Measurements from ENCODE around the gene TMEM109.

Gene TMEM109

DNA sequence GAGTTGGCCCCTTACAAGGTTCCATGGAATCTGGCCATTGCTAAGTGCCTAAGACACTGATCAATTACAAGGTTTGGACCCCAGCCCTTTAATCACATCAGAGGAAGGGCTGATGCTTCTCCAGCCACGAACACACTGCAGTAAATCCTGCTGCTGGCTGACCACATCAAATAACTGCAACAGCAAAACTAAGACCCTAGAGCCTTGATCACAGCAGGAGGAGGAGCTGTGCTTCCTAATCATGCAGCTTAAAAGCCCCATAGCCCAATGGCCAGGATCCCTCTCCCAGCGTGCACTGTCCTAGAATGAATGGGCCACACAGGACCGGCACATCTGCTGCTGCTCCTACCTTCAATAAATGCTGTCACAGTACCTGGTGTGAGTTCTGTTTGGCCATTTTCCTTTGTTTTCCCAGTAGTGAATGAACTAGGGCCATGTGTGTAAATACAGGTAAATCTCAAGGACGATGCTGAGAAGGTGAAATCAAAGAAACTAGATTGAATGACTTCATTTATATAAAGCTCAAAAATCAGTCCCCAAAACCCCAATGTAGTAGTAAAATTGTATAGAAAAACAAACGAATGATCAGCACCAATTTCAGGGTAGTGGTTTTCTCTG is 33.9 kb upstream of the TMEM109 start:
- peaks cover 3% of the 10 kb centered on the region for H3K36me3 ChIP-seq (ENCODE audit: control insufficient read depth, insufficient read depth, low read length)
- WGBS, 2 experiments, result 88 to 90% methylated on average over 4 of the region's 5 CpGs
- no peaks in the 10 kb centered on the region for H3K9me3 ChIP-seq (ENCODE audit: control insufficient read depth, low read length)
- no peaks in the 10 kb centered on the region for H3K4me1 ChIP-seq (ENCODE audit: control insufficient read depth, insufficient read depth, low read length)
- no peak overlapping the region for H3K27ac ChIP-seq (ENCODE audit: insufficient read depth, low read depth, low read length, poor library complexity, severe bottlenecking)
- H3K4me3 ChIP-seq (ENCODE audit: insufficient read depth, low read depth, low read length), result no peak overlapping the region
- H3K27me3 ChIP-seq (ENCODE audit: control insufficient read depth, insufficient read depth, low read length, poor library complexity, severe bottlenecking), result no peaks in the 10 kb centered on the region

- Histone ChIP-seq H3K27me3 (ENCODE audit: control insufficient read depth, insufficient read depth, low read length, poor library complexity, severe bottlenecking) (no peaks in the 10 kb centered on the region), H3K4me3 (ENCODE audit: insufficient read depth, low read depth, low read length) (no peak overlapping the region), H3K36me3 (ENCODE audit: control insufficient read depth, insufficient read depth, low read length) (peaks cover 3% of the 10 kb centered on the region), H3K4me1 (ENCODE audit: control insufficient read depth, insufficient read depth, low read length) (no peaks in the 10 kb centered on the region), H3K9me3 (ENCODE audit: control insufficient read depth, low read length) (no peaks in the 10 kb centered on the region), H3K27ac (ENCODE audit: insufficient read depth, low read depth, low read length, poor library complexity, severe bottlenecking) (no peak overlapping the region)
- 93 to 96% methylated on average over 8 of the region's 8 CpGs for whole genome bisulfite sequencing, 2 experiments
These were observed 33.2 kb upstream of the TMEM109 start for GRCh38 chr11:60880643-60881282.

GRCh38 chr11:60887556-60887955 is 26.4 kb upstream of the TMEM109 start:
- Histone ChIP-seq H3K27ac (ENCODE audit: insufficient read depth, low read depth, low read length, poor library complexity, severe bottlenecking) (no peak overlapping the region), H3K4me3 (ENCODE audit: insufficient read depth, low read depth, low read length) (no peak overlapping the region), H3K36me3 (ENCODE audit: control insufficient read depth, insufficient read depth, low read length) (no peaks in the 10 kb centered on the region), H3K9me3 (ENCODE audit: control insufficient read depth, low read length) (no peaks in the 10 kb centered on the region), H3K27me3 (ENCODE audit: control insufficient read depth, insufficient read depth, low read length, poor library complexity, severe bottlenecking) (no peaks in the 10 kb centered on the region), H3K4me1 (ENCODE audit: control insufficient read depth, insufficient read depth, low read length) (no peaks in the 10 kb centered on the region)
- WGBS, 2 experiments, result 67 to 70% methylated on average over 5 of the region's 5 CpGs

GRCh38 chr11:60889869-60890311 is 24.1 kb upstream of the TMEM109 start:
- no peak overlapping the region for H3K4me3 ChIP-seq (ENCODE audit: insufficient read depth, low read depth, low read length)
- H3K36me3 ChIP-seq (ENCODE audit: control insufficient read depth, insufficient read depth, low read length), result no peaks in the 10 kb centered on the region
- no peaks in the 10 kb centered on the region for H3K4me1 ChIP-seq (ENCODE audit: control insufficient read depth, insufficient read depth, low read length)
- no peaks in the 10 kb centered on the region for H3K27me3 ChIP-seq (ENCODE audit: control insufficient read depth, insufficient read depth, low read length, poor library complexity, severe bottlenecking)
- 83 to 85% methylated on average over 6 of the region's 6 CpGs for WGBS, 2 experiments
- no peak overlapping the region for H3K27ac ChIP-seq (ENCODE audit: insufficient read depth, low read depth, low read length, poor library complexity, severe bottlenecking)
- no peaks in the 10 kb centered on the region for H3K9me3 ChIP-seq (ENCODE audit: control insufficient read depth, low read length)

GRCh38 chr11:60890696-60891095 is 23.3 kb upstream of the TMEM109 start:
- Histone ChIP-seq H3K36me3 (ENCODE audit: control insufficient read depth, insufficient read depth, low read length) (no peaks in the 10 kb centered on the region), H3K4me1 (ENCODE audit: control insufficient read depth, insufficient read depth, low read length) (no peaks in the 10 kb centered on the region), H3K4me3 (ENCODE audit: insufficient read depth, low read depth, low read length) (no peak overlapping the region), H3K9me3 (ENCODE audit: control insufficient read depth, low read length) (no peaks in the 10 kb centered on the region), H3K27ac (ENCODE audit: insufficient read depth, low read depth, low read length, poor library complexity, severe bottlenecking) (no peak overlapping the region), H3K27me3 (ENCODE audit: control insufficient read depth, insufficient read depth, low read length, poor library complexity, severe bottlenecking) (no peaks in the 10 kb centered on the region)
- WGBS, 2 experiments, result 96 to 97% methylated on average over 4 to 5 of the region's 5 CpGs

- H3K4me1 ChIP-seq (ENCODE audit: control insufficient read depth, insufficient read depth, low read length), result no peaks in the 10 kb centered on the region
- no peak overlapping the region for H3K27ac ChIP-seq (ENCODE audit: insufficient read depth, low read depth, low read length, poor library complexity, severe bottlenecking)
- no peaks in the 10 kb centered on the region for H3K9me3 ChIP-seq (ENCODE audit: control insufficient read depth, low read length)
- 93 to 98% methylated on average over 7 of the region's 7 CpGs for WGBS, 2 experiments
- H3K27me3 ChIP-seq (ENCODE audit: control insufficient read depth, insufficient read depth, low read length, poor library complexity, severe bottlenecking), result no peaks in the 10 kb centered on the region
- H3K4me3 ChIP-seq (ENCODE audit: insufficient read depth, low read depth, low read length), result no peak overlapping the region
- peaks cover 3% of the 10 kb centered on the region for H3K36me3 ChIP-seq (ENCODE audit: control insufficient read depth, insufficient read depth, low read length)
These were observed 22.7 kb upstream of the TMEM109 start for GRCh38 chr11:60891103-60891741.

DNA sequence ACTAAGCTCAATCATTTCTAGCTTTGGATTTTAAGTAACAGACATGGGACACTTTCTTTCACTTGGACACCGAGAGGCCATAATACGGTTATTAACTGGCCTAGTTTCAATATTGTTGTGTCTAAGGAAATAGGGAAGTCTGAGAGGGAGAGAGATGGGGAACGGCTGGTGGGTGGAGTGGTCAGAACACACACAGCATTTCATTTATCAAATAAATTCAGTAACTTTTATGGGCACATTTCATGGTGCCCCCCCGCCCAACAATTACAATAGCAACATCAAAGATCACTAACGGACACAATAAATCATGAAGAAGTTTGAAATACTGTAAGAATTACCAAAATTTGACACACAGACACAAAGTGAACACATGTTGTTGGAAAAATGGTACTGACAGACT is 18.3 kb upstream of the TMEM109 start:
- no peak overlapping the region for H3K27ac ChIP-seq (ENCODE audit: insufficient read depth, low read depth, low read length, poor library complexity, severe bottlenecking)
- no peaks in the 10 kb centered on the region for H3K4me1 ChIP-seq (ENCODE audit: control insufficient read depth, insufficient read depth, low read length)
- 88 to 100% methylated on average over 4 to 5 of the region's 5 CpGs for WGBS, 2 experiments
- H3K36me3 ChIP-seq (ENCODE audit: control insufficient read depth, insufficient read depth, low read length), result peaks cover 30% of the 10 kb centered on the region
- H3K9me3 ChIP-seq (ENCODE audit: control insufficient read depth, low read length), result no peaks in the 10 kb centered on the region
- H3K27me3 ChIP-seq (ENCODE audit: control insufficient read depth, insufficient read depth, low read length, poor library complexity, severe bottlenecking), result no peaks in the 10 kb centered on the region
- H3K4me3 ChIP-seq (ENCODE audit: insufficient read depth, low read depth, low read length), result no peak overlapping the region

DNA sequence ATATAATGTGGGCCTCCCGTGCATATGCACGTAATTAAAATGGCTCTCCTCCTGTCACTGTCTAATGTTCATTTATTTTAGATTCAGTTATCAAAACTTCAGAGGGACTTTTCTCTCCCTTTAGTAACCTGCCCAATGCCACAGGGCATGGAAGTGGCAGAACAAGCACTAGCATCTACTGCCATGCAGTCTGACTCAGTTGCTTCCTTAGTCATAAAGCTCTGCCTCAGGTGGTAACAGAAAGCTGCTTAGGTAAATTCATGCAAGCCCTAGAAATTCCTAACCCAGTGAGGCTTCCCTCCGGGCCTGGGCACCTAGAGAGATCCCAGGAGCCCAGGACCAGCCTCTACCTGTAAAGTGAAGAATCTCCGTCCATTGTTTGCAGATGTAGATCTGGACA is 16.5 kb upstream of the TMEM109 start:
- Histone ChIP-seq H3K36me3 (ENCODE audit: control insufficient read depth, insufficient read depth, low read length) (peaks cover 45% of the 10 kb centered on the region), H3K27me3 (ENCODE audit: control insufficient read depth, insufficient read depth, low read length, poor library complexity, severe bottlenecking) (no peaks in the 10 kb centered on the region), H3K4me1 (ENCODE audit: control insufficient read depth, insufficient read depth, low read length) (no peaks in the 10 kb centered on the region), H3K4me3 (ENCODE audit: insufficient read depth, low read depth, low read length) (no peak overlapping the region), H3K9me3 (ENCODE audit: control insufficient read depth, low read length) (no peaks in the 10 kb centered on the region), H3K27ac (ENCODE audit: insufficient read depth, low read depth, low read length, poor library complexity, severe bottlenecking) (no peak overlapping the region)
- 94 to 97% methylated on average over 4 of the region's 4 CpGs for WGBS, 2 experiments

GRCh38 chr11:60899046-60899936 is 14.7 kb upstream of the TMEM109 start:
- H3K4me3 ChIP-seq (ENCODE audit: insufficient read depth, low read depth, low read length), result no peak overlapping the region
- WGBS, 2 experiments, result 64 to 67% methylated on average over 10 to 12 of the region's 12 CpGs
- H3K27ac ChIP-seq (ENCODE audit: insufficient read depth, low read depth, low read length, poor library complexity, severe bottlenecking), result no peak overlapping the region
- no peaks in the 10 kb centered on the region for H3K4me1 ChIP-seq (ENCODE audit: control insufficient read depth, insufficient read depth, low read length)
- H3K27me3 ChIP-seq (ENCODE audit: control insufficient read depth, insufficient read depth, low read length, poor library complexity, severe bottlenecking), result no peaks in the 10 kb centered on the region
- peaks cover 51% of the 10 kb centered on the region for H3K36me3 ChIP-seq (ENCODE audit: control insufficient read depth, insufficient read depth, low read length)
- H3K9me3 ChIP-seq (ENCODE audit: control insufficient read depth, low read length), result no peaks in the 10 kb centered on the region

GRCh38 chr11:60899977-60900376 is 14.0 kb upstream of the TMEM109 start:
- Histone ChIP-seq H3K36me3 (ENCODE audit: control insufficient read depth, insufficient read depth, low read length) (peaks cover 51% of the 10 kb centered on the region), H3K9me3 (ENCODE audit: control insufficient read depth, low read length) (no peaks in the 10 kb centered on the region), H3K4me1 (ENCODE audit: control insufficient read depth, insufficient read depth, low read length) (peaks cover 1% of the 10 kb centered on the region), H3K4me3 (ENCODE audit: insufficient read depth, low read depth, low read length) (no peak overlapping the region), H3K27me3 (ENCODE audit: control insufficient read depth, insufficient read depth, low read length, poor library complexity, severe bottlenecking) (no peaks in the 10 kb centered on the region), H3K27ac (ENCODE audit: insufficient read depth, low read depth, low read length, poor library complexity, severe bottlenecking) (no peak overlapping the region)
- 80 to 81% methylated on average over 3 to 4 of the region's 4 CpGs for WGBS, 2 experiments

Data from ectodermal cell (in vitro differentiated cells).